Left lung (tissue), 10 donors: Measurements from ENCODE around the gene PODN. TPM values are rescaled to one million over a fixed set of nuclear protein-coding genes. Genes with fewer than 3 reads are reported as not detected.
A peak's percentile ranks its signal among the peaks of the same experiment; 100 is the strongest.

Source experiments
- ATAC-seq: fragments of 200-7000 bp; cut with Tn5 transposase; one replicate; pipeline ENCODE4 v1.9.1; 2020; ENCODE audit warnings: moderate library complexity
- DNase-seq, 4 donors: peaks; one replicate each; pipeline ENCODE4 v3.0.0-alpha.2; 2013 to 2020
- H3K27ac ChIP-seq, 2 donors: fragments of 200-600 bp; sonication (generic) in 1 of 2; one replicate each; pipeline versions ENCODE4 v1.5.0 to v1.8.0; 2020 to 2021
- H3K27me3 ChIP-seq, 2 donors: fragments of 200-600 bp; sonication (generic) in 1 of 2; one replicate each; pipeline versions ENCODE4 v1.5.0 to v1.8.0; 2020 to 2021
- H3K36me3 ChIP-seq, 2 donors: fragments of 200-600 bp; sonication (generic) in 1 of 2; one replicate each; pipeline versions ENCODE4 v1.5.0 to v1.8.0; 2020 to 2021
- H3K4me1 ChIP-seq, 2 donors: fragments of 200-600 bp; one replicate each; pipeline ENCODE4 v1.8.0; 2021
- H3K4me3 ChIP-seq, 2 donors: fragments of 200-600 bp; sonication (generic) in 1 of 2; one replicate each; pipeline versions ENCODE4 v1.5.0 to v1.8.0; 2020 to 2021; ENCODE audit warnings: mild to moderate bottlenecking in 1 of 2
- H3K9me3 ChIP-seq, 2 donors: fragments of 200-600 bp; sonication (generic) in 1 of 2; one replicate each; pipeline versions ENCODE4 v1.5.0 to v1.8.0; 2020 to 2021
- intact Hi-C, 2 donors: fragments of 100-400 bp; cut with DNase I; formaldehyde crosslinking; loops; one replicate each; pipeline versions ENCODE4 v1.11.2 to v1.14.2; 2022
- polyA plus RNA-seq, 6 donors: library from polyadenylated mRNA; unstranded; fragments of 120-200 nt; gene quantifications; one replicate each; pipeline ENCODE4 v1.2.1, GENCODE V29; 2013; ENCODE audit not compliant: insufficient read length in 6 of 6
- total RNA-seq, 2 donors: library from RNA; stranded (reverse); fragmentation: NEBNext Ultra II Directional; extraction: Animal tissue kit (Norgen Biotek cat#: 25700); gene quantifications; one replicate each; pipeline ENCODE4 v1.2.1, GENCODE V29; 2021
- TF ChIP-seq, protein P1 (sequence below), 2 donors: fragments of 200-600 bp; sonication (generic) in 1 of 2; IDR thresholded peaks; one replicate each; pipeline versions ENCODE4 v1.5.0 to v1.8.0; 2021; ENCODE audit warnings: antibody characterized with exemption in 2 of 2
- donor health status: DM: no; HTN: yes; CAD: no.
- donor health status: DM: no; HTN: no; CAD: no.

Gene PODN
- total and polyA plus RNA-seq, 8 donors, result 10.5 to 48.8 (median 12.1) TPM

- Histone ChIP-seq H3K27ac (no peak overlapping the region), H3K27me3 (no peaks in the 10 kb centered on the region), H3K4me1 (no peaks in the 10 kb centered on the region), H3K4me3 (no peak overlapping the region), H3K36me3 (no peaks in the 10 kb centered on the region), H3K9me3 (no peaks in the 10 kb centered on the region)
- no peak for ATAC-seq
- intact Hi-C loops, result no loop called here
- DNase-seq, result peak in 2 of 4 donors; percentile 30 to 76
- TF ChIP-seq, protein P1, sequence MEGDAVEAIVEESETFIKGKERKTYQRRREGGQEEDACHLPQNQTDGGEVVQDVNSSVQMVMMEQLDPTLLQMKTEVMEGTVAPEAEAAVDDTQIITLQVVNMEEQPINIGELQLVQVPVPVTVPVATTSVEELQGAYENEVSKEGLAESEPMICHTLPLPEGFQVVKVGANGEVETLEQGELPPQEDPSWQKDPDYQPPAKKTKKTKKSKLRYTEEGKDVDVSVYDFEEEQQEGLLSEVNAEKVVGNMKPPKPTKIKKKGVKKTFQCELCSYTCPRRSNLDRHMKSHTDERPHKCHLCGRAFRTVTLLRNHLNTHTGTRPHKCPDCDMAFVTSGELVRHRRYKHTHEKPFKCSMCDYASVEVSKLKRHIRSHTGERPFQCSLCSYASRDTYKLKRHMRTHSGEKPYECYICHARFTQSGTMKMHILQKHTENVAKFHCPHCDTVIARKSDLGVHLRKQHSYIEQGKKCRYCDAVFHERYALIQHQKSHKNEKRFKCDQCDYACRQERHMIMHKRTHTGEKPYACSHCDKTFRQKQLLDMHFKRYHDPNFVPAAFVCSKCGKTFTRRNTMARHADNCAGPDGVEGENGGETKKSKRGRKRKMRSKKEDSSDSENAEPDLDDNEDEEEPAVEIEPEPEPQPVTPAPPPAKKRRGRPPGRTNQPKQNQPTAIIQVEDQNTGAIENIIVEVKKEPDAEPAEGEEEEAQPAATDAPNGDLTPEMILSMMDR (IDR thresholded peaks at IDR 0.05), result no peak
These were observed 14.9 kb downstream of the PODN start for GRCh38 chr1:53076721-53077598.

GRCh38 chr1:53077599-53077965 lies 15.6 kb downstream of the PODN start:
- TF ChIP-seq, protein P1 (IDR thresholded peaks at IDR 0.05), result no peak
- Histone ChIP-seq H3K27me3 (no peaks in the 10 kb centered on the region), H3K27ac (no peak overlapping the region), H3K36me3 (no peaks in the 10 kb centered on the region), H3K4me1 (no peaks in the 10 kb centered on the region), H3K4me3 (no peak overlapping the region), H3K9me3 (no peaks in the 10 kb centered on the region)
- DNase-seq (peak in 2 of 4 donors; percentile 25 to 64), ATAC-seq (no peak)
- intact Hi-C loops, result no loop called here

DNA sequence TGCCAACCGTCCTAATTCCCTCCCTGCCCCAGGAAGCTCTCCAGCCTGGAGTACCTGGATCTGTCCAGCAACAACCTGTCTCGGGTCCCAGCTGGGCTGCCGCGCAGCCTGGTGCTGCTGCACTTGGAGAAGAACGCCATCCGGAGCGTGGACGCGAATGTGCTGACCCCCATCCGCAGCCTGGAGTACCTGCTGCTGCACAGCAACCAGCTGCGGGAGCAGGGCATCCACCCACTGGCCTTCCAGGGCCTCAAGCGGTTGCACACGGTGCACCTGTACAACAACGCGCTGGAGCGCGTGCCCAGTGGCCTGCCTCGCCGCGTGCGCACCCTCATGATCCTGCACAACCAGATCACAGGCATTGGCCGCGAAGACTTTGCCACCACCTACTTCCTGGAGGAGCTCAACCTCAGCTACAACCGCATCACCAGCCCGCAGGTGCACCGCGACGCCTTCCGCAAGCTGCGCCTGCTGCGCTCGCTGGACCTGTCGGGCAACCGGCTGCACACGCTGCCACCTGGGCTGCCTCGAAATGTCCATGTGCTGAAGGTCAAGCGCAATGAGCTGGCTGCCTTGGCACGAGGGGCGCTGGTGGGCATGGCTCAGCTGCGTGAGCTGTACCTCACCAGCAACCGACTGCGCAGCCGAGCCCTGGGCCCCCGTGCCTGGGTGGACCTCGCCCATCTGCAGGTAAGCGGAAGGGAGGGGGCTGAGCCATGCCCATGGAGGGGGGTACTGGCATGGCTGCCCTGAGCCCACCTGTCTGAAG lies 16.5 kb downstream of the PODN start:
- peak in 1 of 4 donors; percentile 80 for DNase-seq
- intact Hi-C loops, result no loop called here

GRCh38 chr1:53079251-53079650 lies 17.2 kb downstream of the PODN start:
- TF ChIP-seq, protein P1 (IDR thresholded peaks at IDR 0.05), result no peak
- Histone ChIP-seq H3K4me1 (no peaks in the 10 kb centered on the region), H3K36me3 (no peaks in the 10 kb centered on the region), H3K4me3 (no peak overlapping the region), H3K9me3 (no peaks in the 10 kb centered on the region), H3K27ac (no peak overlapping the region), H3K27me3 (no peaks in the 10 kb centered on the region)
- ATAC-seq, result no peak
- DNase-seq, result peak in 1 of 4 donors; percentile 41
- intact Hi-C loops, result no loop called here

More for the DNA sequence above, 16.5 kb downstream of the PODN start:
- TF ChIP-seq, protein P1 (IDR thresholded peaks at IDR 0.05), result no peak
- no peak for ATAC-seq
- no peak overlapping the region for H3K27ac ChIP-seq
- H3K9me3 ChIP-seq, result no peaks in the 10 kb centered on the region
- H3K36me3 ChIP-seq, result no peaks in the 10 kb centered on the region
- H3K4me1 ChIP-seq, result no peaks in the 10 kb centered on the region
- H3K27me3 ChIP-seq, result no peaks in the 10 kb centered on the region
- no peak overlapping the region for H3K4me3 ChIP-seq

DNA sequence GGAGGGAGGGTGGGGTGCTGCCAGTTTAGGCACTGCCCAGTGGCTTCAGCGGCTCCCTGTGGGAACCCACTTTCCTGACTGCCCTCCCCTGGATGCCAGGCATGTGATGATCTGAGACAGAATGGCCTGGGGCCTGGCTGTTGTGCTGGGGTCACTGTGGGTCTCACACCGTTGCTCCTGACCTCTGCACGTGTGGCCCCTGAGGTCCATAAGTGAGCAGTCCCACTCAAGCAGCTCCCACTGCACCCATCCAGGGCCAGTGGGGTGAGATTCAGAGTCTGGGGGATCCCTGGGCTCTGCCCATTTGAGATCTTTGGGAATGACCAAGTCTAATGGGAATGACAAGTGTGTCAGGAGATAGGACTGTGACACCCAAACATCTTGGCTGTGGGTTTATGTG lies 18.0 kb downstream of the PODN start:
- H3K27me3 ChIP-seq, result no peaks in the 10 kb centered on the region
- no peaks in the 10 kb centered on the region for H3K4me1 ChIP-seq
- no peaks in the 10 kb centered on the region for H3K9me3 ChIP-seq
- TF ChIP-seq, protein P1 (IDR thresholded peaks at IDR 0.05), result no peak
- H3K27ac ChIP-seq, result no peak overlapping the region
- DNase-seq (peak in 1 of 4 donors; percentile 38), ATAC-seq (no peak)
- no peaks in the 10 kb centered on the region for H3K36me3 ChIP-seq
- intact Hi-C loops, result no loop called here
- no peak overlapping the region for H3K4me3 ChIP-seq
